GM18951 (cell line): Measurements from ENCODE around the gene FRMD5.

Source experiments
- POLR2A ChIP-seq: IDR thresholded peaks from 4 replicates; pipeline ENCODE4 v1.6.1; 2011; ENCODE audit warnings: mild to moderate bottlenecking; ENCODE audit not compliant: insufficient read length, insufficient read depth; ENCODE audit errors: extremely low read depth
- in situ Hi-C: fragments of 300-500 bp; cut with MboI; formaldehyde crosslinking; loops from one replicate; pipeline ENCODE4 v1.12.0; 2022; ENCODE audit warnings: low sequenced_read_pairs, mixed read lengths, inconsistent platforms; ENCODE audit not compliant: unreplicated experiment

Gene FRMD5

GRCh38 chr15:43953402-43953801, 241.7 kb downstream of the FRMD5 start:
- TF ChIP-seq POLR2A = no peak

DNA sequence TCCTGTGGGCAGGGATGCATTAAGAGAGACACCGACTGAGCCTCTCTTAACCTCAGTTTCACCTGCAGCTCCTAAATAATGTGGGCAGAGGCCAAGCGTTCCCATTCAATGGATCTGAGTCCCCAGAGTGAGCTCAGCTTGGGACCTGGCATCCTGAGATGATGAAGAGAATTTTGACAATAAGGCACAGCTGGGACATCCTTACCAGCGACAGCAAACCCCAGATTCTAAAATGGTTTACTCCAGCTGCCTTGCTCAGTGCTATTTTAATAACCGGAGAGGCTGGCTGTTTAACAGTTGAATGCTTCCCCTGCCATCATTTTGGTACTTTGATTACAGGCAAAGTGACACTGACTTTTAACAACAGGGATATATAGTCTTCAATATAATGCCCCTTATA, 244.5 kb downstream of the FRMD5 start:
- no peak for TF ChIP-seq POLR2A
- in situ Hi-C loops = no loop called here

More at GRCh38 chr15:43953402-43953801, 241.7 kb downstream of the FRMD5 start:
- in situ Hi-C loops = no loop called here

DNA sequence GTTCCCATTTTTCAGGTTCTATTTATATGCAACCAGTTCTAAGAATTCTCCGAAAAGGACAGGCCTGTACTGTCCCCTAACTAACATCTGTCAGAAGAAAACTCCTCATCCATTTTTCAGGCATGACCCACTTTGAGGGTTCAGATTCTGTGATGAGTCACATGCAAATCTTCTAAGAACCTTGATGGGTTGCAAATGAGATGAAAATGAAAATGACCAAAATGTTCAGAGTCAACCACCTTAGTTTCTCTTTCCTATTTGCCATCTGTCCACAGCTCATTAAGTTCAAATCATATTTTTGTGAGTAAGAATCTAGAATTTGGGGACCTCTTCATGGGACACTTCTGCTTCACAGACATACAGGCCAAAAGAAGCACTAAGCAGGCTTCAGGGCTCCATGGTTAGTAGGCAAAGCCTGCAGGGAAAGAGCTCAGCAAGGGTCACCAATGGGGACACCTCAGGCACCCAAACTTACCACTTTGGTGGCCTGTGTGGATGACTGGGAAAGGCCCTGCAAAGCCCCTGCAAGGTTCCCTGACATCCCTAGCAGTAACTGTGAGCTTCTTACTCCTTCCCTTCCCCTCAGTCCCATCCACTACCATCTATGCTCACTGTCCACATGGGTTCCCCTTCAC, 246.3 kb downstream of the FRMD5 start:
- TF ChIP-seq POLR2A = peak; percentile 9

GRCh38 chr15:43943511-43943910, 251.6 kb downstream of the FRMD5 start:
- in situ Hi-C loops = no loop called here
- TF ChIP-seq POLR2A = no peak

More for the DNA sequence above, 246.3 kb downstream of the FRMD5 start:
- in situ Hi-C loops = no loop called here

DNA sequence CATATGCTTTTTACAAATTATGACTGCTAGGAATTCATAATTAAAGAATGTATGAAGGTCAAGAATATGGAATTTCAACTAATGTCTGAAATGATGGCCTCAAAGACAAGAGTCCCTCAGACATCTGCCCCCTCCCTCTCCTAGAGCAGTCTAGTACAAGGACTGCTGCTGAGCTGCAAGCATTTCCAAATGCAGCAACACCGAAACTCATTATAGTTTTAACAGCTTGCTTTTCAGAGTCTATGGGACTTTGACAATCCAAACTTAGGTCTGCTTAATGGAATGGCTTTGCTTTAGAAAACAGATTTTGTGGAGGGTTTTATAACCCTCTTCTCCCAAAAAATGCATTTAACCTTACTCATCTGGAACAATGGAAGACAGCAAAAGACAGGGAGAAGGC, 252.9 kb downstream of the FRMD5 start:
- in situ Hi-C loops = no loop called here
- TF ChIP-seq POLR2A = no peak

GRCh38 chr15:43941555-43941954, 253.5 kb downstream of the FRMD5 start:
- TF ChIP-seq POLR2A = no peak
- in situ Hi-C loops = no loop called here

DNA sequence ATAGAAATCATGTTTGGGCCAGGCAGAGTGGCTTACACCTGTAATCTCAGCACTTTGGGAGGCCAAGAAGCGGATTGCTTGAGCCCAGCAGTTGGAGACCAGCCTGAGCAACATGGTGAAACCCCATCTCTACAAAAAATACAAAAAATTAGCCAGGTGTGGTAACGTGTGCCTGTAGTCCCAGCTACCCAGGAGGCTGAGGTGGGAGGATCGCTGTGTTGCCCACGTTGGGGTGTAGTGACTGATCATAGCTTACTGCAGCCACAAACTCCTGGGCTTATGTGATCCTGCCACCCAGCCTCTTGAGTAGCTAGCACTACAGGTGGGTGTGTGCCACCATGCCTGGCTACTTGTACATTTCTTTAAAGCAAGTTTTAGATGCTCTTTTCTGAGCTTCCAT, 254.0 kb downstream of the FRMD5 start:
- TF ChIP-seq POLR2A = no peak
- in situ Hi-C loops = no loop called here

- in situ Hi-C loops = no loop called here
- no peak for TF ChIP-seq POLR2A
Observed at GRCh38 chr15:43939070-43939469, 256.0 kb downstream of the FRMD5 start.

GRCh38 chr15:43934480-43934879, 260.6 kb downstream of the FRMD5 start:
- TF ChIP-seq POLR2A = no peak
- in situ Hi-C loops = no loop called here

GRCh38 chr15:43932907-43933306, 262.2 kb downstream of the FRMD5 start:
- in situ Hi-C loops = no loop called here
- no peak for TF ChIP-seq POLR2A

DNA sequence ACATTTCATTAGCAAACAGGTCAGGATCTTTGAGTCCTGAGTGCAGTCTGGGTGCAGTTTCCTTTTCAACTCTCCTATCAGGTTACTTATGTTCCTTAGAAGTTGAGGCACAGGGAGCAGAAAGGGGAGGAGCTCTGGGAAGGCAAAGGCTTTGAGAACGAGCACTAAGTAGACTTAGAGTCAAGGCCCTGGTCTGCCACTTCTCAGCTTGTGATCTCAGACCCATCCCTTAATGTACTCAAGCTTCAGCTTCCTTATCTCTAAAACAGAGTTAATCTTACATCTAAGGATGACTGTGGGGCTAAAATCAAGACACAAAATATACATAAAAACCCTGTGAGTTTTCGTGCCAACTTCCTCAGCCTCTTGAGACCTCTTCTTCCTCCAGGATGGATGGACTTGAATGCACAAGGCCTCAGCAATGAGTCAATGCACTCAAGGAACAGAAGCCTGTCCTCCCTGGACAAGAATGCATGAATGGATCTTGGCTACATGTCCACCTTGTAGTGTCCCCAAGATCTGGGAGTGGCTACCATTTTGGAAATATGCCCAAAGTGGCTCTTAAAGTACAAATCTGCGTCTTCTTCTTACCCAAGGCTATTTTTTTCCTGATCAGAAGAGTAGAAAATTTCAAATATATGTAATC, 263.2 kb downstream of the FRMD5 start:
- in situ Hi-C loops = no loop called here
- TF ChIP-seq POLR2A = no peak

DNA sequence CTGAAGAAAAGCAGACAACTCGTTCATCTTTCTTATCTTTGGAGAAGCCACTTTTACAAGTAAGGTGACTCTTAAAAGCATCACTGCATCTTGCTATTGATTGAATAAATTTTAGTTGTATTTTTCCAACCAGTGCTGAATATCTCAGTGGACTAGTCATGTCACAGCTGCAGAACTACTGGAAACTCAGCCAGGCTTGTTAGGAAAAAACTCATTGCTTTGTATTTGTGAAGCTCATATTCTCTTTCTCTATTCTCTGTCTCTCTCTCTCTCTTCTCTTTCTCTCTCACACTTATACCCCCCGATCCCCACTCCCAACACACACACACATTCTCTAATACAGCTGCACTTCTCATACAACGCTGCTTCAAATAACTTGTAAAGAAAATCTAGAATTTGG, 264.0 kb downstream of the FRMD5 start:
- no peak for TF ChIP-seq POLR2A
- in situ Hi-C loops = no loop called here

DNA sequence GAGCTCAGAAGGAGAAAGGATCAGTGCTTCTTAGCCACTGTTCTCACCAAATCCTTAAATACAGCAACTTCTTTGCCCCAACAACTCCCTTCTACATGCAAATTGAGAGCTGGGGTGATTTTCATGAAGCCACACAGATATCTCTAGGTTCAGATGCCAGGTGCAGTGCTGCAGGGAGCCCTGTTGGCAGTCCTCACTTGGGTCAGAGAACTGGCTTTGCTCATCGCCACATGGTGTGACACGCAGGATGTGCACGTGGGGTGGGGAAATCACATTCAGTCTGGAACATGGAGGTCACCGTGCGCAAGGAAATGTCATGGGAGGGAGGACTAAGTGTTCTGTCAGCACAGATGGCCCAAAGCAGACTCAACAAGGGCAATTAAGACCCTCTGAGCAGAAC, 264.5 kb downstream of the FRMD5 start:
- in situ Hi-C loops = no loop called here

GRCh38 chr15:43930079-43930478, 265.0 kb downstream of the FRMD5 start:
- no peak for TF ChIP-seq POLR2A
- in situ Hi-C loops = no loop called here

More for the DNA sequence above, 264.5 kb downstream of the FRMD5 start:
- TF ChIP-seq POLR2A = no peak
